DND-41 (cell line): ENCODE measurements around the gene SOX2.

Experiments used
- ATAC-seq: fragments of 200-7000 bp; cut with Tn5 transposase; 3 replicates; pipeline ENCODE4 v1.9.1; 2021; ENCODE audit warnings: low read depth; ENCODE audit not compliant: insufficient read depth
- DNase-seq: peaks from one replicate; pipeline ENCODE4 v3.0.0-alpha.2; 2020
- H2AFZ ChIP-seq: 2 replicates; pipeline ENCODE4 v1.6.0; 2012; ENCODE audit warnings: low read depth, low read length
- H3K27ac ChIP-seq: 2 replicates; pipeline ENCODE4 v1.5.1; 2012; ENCODE audit warnings: low read length, inconsistent platforms
- H3K27me3 ChIP-seq: fragments of 200-600 bp; sonication (generic); 2 replicates; pipeline ENCODE4 v1.6.0; 2012; ENCODE audit warnings: low read length, mild to moderate bottlenecking, inconsistent platforms; ENCODE audit not compliant: insufficient read depth, poor library complexity
- H3K36me3 ChIP-seq: 2 replicates; pipeline ENCODE4 v1.5.1; 2012; ENCODE audit warnings: low read length, inconsistent platforms; ENCODE audit not compliant: insufficient read depth
- H3K4me1 ChIP-seq: 2 replicates; pipeline ENCODE4 v1.5.1; 2012; ENCODE audit warnings: mild to moderate bottlenecking, low read length; ENCODE audit not compliant: insufficient read depth
- H3K4me2 ChIP-seq: 2 replicates; pipeline ENCODE4 v1.6.0; 2012; ENCODE audit warnings: mild to moderate bottlenecking, moderate library complexity, low read length, inconsistent platforms; ENCODE audit not compliant: insufficient read depth
- H3K4me3 ChIP-seq, 2 experiments: fragments of 200-600 bp in 1 of 2; shearing (Covaris generic) in 1 of 2; 2 replicates each; pipeline ENCODE4 v1.5.1; 2012 to 2016; ENCODE audit warnings: inconsistent platforms in 2 of 2, low read length in 2 of 2, mild to moderate bottlenecking in 2 of 2, low read depth in 1 of 2, moderate library complexity in 1 of 2
- H3K79me2 ChIP-seq: 2 replicates; pipeline ENCODE4 v1.6.0; 2012; ENCODE audit warnings: low read length, inconsistent platforms; ENCODE audit not compliant: insufficient read depth
- H3K9ac ChIP-seq: 2 replicates; pipeline ENCODE4 v1.6.0; 2012; ENCODE audit warnings: low read depth, mild to moderate bottlenecking, inconsistent platforms, low read length, moderate library complexity
- H3K9me3 ChIP-seq: 2 replicates; pipeline ENCODE4 v1.5.1; 2012; ENCODE audit warnings: low read length, moderate library complexity, mild to moderate bottlenecking, inconsistent platforms; ENCODE audit not compliant: insufficient read depth, severe bottlenecking
- H4K20me1 ChIP-seq: 2 replicates; pipeline ENCODE4 v1.6.0; 2012; ENCODE audit warnings: low read length; ENCODE audit not compliant: insufficient read depth
- EZH2 ChIP-seq: IDR thresholded peaks from 3 replicates; pipeline ENCODE4 v1.6.1; 2012; ENCODE audit warnings: borderline replicate concordance, low read depth, mild to moderate bottlenecking, moderate library complexity, low read length, inconsistent platforms; ENCODE audit not compliant: severe bottlenecking
- TF ChIP-seq, protein P1 (sequence below): IDR thresholded peaks from 2 replicates; pipeline ENCODE4 v1.5.1; 2012; ENCODE audit warnings: borderline replicate concordance, low read length, moderate library complexity, mild to moderate bottlenecking; ENCODE audit not compliant: poor library complexity, severe bottlenecking; ENCODE audit errors: extremely low read depth

The SOX2 gene

GRCh38 chr3:181722766-181723425 is 11.2 kb downstream of the SOX2 start:
- Histone ChIP-seq H3K27me3 (peaks cover 27% of the 10 kb centered on the region), H3K27ac (no peak overlapping the region), H3K9me3 (no peaks in the 10 kb centered on the region), H3K4me3 (no peak overlapping the region), H3K4me1 (no peaks in the 10 kb centered on the region), H3K79me2 (no peaks in the 10 kb centered on the region), H2AFZ (no peak overlapping the region), H3K4me2 (no peak overlapping the region), H4K20me1 (no peaks in the 10 kb centered on the region), H3K36me3 (no peaks in the 10 kb centered on the region), H3K9ac (no peak overlapping the region)
- no peak for ATAC-seq
- no peak for DNase-seq
- TF ChIP-seq, protein P1, sequence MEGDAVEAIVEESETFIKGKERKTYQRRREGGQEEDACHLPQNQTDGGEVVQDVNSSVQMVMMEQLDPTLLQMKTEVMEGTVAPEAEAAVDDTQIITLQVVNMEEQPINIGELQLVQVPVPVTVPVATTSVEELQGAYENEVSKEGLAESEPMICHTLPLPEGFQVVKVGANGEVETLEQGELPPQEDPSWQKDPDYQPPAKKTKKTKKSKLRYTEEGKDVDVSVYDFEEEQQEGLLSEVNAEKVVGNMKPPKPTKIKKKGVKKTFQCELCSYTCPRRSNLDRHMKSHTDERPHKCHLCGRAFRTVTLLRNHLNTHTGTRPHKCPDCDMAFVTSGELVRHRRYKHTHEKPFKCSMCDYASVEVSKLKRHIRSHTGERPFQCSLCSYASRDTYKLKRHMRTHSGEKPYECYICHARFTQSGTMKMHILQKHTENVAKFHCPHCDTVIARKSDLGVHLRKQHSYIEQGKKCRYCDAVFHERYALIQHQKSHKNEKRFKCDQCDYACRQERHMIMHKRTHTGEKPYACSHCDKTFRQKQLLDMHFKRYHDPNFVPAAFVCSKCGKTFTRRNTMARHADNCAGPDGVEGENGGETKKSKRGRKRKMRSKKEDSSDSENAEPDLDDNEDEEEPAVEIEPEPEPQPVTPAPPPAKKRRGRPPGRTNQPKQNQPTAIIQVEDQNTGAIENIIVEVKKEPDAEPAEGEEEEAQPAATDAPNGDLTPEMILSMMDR = no peak
- no peak for TF ChIP-seq EZH2

DNA sequence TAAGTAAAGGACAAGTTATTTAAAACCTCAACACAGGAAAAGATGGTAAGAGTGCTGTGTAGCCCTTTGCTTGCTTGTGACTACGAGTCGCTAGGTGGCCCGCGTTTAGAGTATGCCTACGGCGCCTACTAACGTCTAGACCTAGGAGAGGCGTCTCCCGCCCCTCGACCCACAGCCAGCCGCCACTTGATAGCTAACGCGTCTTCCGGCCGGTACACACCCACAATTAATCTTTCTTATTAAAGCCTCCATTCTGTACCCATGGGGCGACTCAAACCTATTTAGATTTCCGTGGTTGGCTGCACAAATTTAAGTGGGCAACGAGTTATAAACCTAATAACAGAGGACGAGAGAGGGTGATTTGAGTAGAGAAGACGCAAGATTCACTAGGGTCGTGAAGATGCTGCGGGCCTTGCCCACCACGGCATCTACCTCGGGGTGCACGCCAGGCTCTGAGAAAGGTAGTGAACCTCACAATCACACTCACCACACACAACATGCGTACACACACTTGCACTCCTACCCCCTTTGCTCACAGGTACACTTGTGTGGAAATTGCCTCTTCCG is 12.0 kb downstream of the SOX2 start:
- H3K36me3 ChIP-seq = no peaks in the 10 kb centered on the region
- no peaks in the 10 kb centered on the region for H3K9me3 ChIP-seq
- no peak overlapping the region for H3K4me2 ChIP-seq
- ATAC-seq = no peak
- no peak overlapping the region for H3K9ac ChIP-seq
- DNase-seq = no peak
- TF ChIP-seq EZH2 = no peak
- H2AFZ ChIP-seq = no peak overlapping the region
- no peaks in the 10 kb centered on the region for H3K4me1 ChIP-seq
- H3K79me2 ChIP-seq = no peaks in the 10 kb centered on the region
- H3K4me3 ChIP-seq = no peak overlapping the region
- H4K20me1 ChIP-seq = no peaks in the 10 kb centered on the region
- H3K27ac ChIP-seq = no peak overlapping the region
- H3K27me3 ChIP-seq = peaks cover 22% of the 10 kb centered on the region

- no peak overlapping the region for H2AFZ ChIP-seq
- no peaks in the 10 kb centered on the region for H3K9me3 ChIP-seq
- no peak overlapping the region for H3K27ac ChIP-seq
- no peak overlapping the region for H3K9ac ChIP-seq
- no peaks in the 10 kb centered on the region for H3K4me1 ChIP-seq
- H3K4me2 ChIP-seq = no peak overlapping the region
- DNase-seq = no peak
- H3K79me2 ChIP-seq = no peaks in the 10 kb centered on the region
- H4K20me1 ChIP-seq = no peaks in the 10 kb centered on the region
- no peaks in the 10 kb centered on the region for H3K36me3 ChIP-seq
- no peak for TF ChIP-seq EZH2
- TF ChIP-seq, protein P1 = no peak
- no peak overlapping the region for H3K4me3 ChIP-seq
- no peak for ATAC-seq
- H3K27me3 ChIP-seq = peaks cover 19% of the 10 kb centered on the region
Measured at GRCh38 chr3:181724192-181724965, 12.7 kb downstream of the SOX2 start.
